VCaP (cell line): ENCODE data around the gene EEF1A2.
"Not testable (repeated sequence)": the region's sequence is repeated elsewhere in the genome, so short reads cannot be mapped to it uniquely, and the experiment has no call there.

ENCODE experiments used
- H3K27ac ChIP-seq: fragments of 450-650 bp; 2 replicates; pipeline ENCODE4 v1.5.1; 2017
- TF ChIP-seq, protein P1 (sequence below): fragments of 450-650 bp; conservative IDR thresholded peaks from 2 replicates; pipeline ENCODE4 v1.5.1; 2017; ENCODE audit warnings: mild to moderate bottlenecking, moderate library complexity

EEF1A2 gene

DNA sequence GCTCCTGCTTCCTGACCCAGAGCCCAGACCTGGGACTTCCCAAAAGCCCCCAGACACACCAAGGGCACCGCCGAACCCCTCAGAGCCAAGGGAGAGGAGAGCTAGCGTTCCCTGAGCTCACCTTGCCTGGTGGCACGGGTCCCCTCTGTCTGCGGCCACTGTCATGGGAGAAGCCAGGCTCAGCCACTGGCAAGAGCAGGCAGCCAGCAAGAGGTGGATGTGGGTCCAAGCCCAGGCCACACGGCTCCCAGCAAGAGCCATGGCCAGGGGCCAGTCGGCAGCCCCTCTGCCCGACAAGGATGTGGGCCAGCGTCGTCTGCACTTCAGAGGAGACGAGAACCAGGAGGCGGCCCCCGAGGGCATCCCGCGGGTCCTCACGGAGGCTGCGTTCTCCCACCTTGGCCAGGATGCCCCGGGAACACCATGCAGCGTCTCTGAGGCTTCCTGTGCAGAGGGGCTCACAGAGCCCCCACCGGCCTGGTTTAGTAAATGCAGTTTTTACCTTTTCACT, 19.5 kb upstream of the EEF1A2 start:
- TF ChIP-seq, protein P1, sequence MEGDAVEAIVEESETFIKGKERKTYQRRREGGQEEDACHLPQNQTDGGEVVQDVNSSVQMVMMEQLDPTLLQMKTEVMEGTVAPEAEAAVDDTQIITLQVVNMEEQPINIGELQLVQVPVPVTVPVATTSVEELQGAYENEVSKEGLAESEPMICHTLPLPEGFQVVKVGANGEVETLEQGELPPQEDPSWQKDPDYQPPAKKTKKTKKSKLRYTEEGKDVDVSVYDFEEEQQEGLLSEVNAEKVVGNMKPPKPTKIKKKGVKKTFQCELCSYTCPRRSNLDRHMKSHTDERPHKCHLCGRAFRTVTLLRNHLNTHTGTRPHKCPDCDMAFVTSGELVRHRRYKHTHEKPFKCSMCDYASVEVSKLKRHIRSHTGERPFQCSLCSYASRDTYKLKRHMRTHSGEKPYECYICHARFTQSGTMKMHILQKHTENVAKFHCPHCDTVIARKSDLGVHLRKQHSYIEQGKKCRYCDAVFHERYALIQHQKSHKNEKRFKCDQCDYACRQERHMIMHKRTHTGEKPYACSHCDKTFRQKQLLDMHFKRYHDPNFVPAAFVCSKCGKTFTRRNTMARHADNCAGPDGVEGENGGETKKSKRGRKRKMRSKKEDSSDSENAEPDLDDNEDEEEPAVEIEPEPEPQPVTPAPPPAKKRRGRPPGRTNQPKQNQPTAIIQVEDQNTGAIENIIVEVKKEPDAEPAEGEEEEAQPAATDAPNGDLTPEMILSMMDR = no peak
- H3K27ac ChIP-seq = no peak overlapping the region

DNA sequence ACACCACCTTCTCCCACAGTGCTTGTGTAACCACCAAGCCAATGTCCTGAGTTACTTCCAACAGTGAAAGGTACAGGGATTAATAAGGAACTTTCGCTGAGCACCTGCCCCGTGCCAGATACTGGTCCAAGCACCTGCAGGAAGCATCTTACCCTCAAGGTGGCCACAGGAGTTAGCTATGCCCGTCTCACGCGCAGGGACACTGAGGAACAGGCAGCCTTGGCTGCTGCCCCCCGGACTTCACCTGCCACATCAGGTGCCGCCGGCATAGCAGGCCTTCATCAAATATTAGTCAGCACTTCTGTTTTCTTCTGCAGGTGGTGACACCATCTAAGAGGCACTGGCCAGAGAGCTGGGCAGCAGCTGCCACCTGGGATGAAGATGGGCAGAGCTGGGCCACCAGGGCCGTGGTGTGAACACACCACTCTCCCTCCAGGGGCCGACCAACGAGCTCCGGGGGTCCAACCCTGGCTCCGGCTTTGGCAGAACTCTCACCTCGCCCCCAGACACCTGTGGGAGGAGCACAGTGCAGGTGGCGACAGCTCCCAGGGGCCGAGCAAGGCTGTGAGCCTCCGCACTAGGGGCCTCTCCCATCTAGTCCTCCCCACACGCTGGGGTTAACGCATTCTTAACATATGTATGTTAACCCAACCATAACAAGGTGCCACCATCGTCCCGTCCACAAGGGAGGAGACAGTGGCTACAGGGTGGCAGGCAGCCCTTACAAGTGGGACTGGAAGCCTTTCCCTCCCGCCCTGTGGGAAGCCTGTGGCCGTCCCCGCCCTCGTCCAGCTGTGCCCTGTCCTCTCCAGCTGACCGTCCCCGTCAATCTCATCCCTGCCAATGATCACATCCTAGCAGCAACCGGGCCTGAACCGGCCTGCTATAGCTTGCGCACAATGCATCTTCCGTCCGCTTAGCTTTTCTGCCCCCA, 18.8 kb upstream of the EEF1A2 start:
- TF ChIP-seq, protein P1 = no peak
- H3K27ac ChIP-seq = no peak overlapping the region

DNA sequence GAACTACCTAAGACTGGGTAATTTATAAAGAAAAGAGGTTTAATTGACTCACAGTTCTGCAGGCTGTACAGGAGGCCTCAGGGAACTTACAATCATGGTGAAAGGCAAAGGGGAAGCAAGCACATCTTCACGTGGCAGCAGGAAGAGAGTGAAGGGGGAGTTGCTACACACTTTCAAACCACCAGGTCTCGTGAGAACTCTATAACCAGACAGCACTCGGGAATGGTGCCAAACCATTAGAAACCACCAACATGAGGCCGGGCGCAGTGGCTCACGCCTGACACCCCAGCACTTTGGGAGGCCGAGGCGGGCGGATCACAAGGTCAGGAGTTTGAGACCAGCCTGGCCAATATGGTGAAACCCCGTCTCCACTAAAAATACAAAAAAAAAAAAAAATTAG, 15.6 kb upstream of the EEF1A2 start:
- not testable (repeated sequence) for H3K27ac ChIP-seq

DNA sequence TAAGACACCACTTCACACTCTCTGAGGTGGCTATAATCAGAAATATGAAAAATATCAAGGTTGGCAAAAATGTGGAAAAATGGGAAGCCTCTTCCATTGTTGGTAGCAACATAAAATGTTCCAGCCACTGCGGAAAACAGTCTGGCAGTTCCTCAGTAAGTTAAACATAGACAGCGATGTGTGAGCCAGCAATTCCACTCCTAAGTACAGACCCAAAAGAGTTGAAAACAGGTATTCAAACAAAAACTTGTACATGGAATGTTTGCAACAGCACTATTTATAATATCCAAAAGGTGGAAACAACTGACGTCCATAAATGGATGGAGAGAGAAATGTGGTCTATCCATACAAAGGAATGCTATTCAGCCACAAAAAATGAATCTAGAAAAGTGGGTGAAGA, 14.3 kb upstream of the EEF1A2 start:
- TF ChIP-seq, protein P1 = no peak

DNA sequence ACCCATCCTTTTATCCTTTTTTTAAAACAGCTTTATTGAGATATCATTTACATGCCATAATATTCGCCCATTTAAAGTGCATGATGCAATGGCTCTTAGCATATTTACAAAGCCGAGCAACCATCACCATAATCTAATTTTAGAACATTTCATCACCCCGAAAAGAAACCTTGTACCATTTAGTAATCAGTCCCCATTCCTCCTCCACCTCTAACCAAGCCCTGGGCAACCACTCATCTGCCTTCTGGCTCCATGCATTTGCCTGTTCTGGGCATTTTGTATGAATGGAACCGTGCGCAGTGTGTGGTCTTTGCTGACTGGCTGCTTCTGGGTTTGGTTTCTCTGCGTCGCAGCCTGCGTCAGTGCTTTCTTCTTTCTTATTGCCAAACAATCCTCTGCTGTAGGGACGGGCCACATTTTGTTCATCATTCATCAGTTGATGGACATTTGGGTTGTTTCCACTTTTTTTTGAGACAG, 10.2 kb upstream of the EEF1A2 start:
- TF ChIP-seq, protein P1 = no peak
- no peak overlapping the region for H3K27ac ChIP-seq

More for the DNA sequence above, 14.3 kb upstream of the EEF1A2 start:
- H3K27ac ChIP-seq = no peak overlapping the region

DNA sequence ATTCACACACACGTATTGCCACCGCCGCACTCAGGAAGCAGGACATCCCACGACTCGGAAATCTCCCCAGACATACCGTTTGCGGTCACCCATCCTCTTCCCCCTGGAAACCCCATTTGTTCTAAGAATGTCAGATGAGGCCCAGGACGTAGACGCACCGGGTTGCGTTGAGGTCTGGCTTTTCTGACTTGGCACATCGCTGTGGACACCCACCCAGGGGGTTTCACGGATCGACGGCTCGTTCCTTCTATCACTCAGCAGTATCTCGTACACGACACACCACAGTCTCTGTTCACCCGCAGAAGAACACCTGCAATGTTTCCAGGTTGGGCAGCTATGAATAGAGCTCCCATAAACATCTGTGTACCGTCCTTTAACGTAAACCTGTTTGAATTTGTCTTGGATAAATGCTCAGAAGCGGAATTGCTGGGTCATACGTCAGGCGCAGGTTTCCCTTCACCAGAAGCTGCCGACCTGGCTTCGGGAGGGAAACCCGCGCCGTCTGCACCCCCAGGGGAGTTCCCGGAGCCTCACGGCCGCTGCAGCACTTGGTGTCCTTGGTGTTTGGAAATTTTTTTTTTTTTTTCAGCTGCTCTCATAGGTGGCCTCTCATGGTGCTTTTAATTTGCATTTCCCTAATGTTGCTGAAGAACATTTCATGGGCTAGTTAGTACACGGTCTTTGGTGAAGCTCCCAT, 9.3 kb upstream of the EEF1A2 start:
- TF ChIP-seq, protein P1 = no peak
- no peak overlapping the region for H3K27ac ChIP-seq

DNA sequence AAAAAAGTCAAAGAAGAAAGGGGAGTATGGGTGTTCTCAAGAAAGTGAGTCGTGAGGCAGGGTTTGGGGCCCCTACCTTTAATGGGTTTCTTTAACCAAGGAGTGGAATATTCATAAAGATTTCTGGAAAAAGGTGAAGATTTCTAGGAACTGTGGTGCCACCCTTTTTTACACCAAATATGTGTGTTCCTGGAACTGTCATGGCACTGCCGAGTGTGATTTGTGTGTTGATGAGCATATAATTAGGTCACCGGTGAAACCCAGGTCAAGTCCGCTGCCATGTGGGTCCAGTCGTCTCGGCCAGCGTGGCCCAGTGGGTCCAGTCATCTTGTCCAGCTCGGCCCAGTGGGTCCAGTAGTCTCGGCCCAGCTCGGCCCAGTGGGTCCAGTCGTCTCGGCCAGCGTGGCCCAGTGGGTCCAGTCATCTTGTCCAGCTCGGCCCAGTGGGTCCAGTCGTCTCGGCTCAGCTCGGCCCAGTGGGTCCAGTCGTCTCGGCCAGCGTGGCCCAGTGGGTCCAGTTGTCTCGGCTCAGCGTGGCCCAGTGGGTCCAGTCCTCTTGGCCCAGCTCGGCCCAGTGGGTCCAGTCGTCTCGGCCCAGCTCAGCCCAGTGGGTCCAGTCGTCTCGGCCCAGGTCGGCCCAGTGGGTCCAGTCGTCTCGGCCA, 8.3 kb upstream of the EEF1A2 start:
- TF ChIP-seq, protein P1 = no peak
- H3K27ac ChIP-seq = no peak overlapping the region
